Activated CD8-positive, alpha-beta memory T cell treated with anti-CD3 and anti-CD28 coated beads for 1 hour (primary cell): ENCODE results near the gene CCDC92.
"Not testable (repeated sequence)": the region's sequence is repeated elsewhere in the genome, so short reads cannot be mapped to it uniquely, and the experiment has no call there.

Experiments
- DNase-seq, 2 donors: peaks; one replicate each; pipeline ENCODE4 v3.0.0-alpha.2; 2020; ENCODE audit warnings: low read depth in 1 of 2; ENCODE audit errors: extremely low read depth in 1 of 2

Gene CCDC92

GRCh38 chr12:123950476-123951349 is 21.9 kb downstream of the CCDC92 start:
- no peak for DNase-seq

- DNase-seq, result no peak
Measured at GRCh38 chr12:123949770-123950165, 22.9 kb downstream of the CCDC92 start.

DNA sequence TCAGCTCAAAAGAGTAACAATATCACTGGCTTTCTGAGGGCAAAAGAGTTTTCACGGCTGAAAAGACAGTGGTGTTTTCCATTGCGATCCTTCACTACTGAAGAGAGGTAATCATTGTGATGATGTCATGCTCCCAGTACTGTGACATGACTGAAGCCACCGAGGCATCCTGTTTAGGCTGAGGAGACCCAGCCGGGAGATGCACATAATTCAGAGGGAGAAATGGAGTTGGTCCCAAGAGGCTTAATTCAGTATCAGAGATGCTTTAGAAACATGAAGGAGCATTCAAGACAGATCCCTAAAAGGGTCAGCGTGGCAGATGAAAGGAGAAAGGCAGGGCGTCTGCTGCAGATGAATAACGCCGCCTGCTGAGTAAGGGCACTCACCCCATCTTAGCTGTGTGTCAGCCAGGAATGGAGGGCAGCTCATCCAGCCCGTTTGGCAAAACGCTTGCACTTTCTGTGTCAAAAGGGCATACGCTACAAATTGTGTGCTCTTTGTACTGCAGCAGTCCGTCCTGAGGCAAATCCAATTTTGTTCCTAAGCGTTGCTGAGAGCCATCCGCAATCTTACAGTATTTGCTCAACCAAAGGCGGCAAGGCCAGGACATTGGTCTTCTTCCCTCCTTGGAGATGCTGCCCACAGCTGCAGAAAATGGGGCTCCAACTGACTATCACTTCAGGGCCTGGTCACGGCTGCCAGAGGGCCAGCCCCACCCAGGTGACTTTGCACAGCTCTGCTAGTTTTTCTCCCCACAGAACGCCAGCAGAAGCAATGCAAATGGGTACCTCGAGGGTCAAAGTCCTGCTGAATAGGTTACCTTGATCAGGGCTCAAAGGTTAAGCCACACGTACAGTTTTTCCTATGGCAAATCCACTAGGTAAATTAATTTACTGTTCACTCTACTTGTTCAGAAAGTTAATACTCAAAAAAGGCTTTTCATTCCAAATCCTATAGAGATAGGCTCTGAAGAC is 23.5 kb downstream of the CCDC92 start:
- no peak for DNase-seq

DNA sequence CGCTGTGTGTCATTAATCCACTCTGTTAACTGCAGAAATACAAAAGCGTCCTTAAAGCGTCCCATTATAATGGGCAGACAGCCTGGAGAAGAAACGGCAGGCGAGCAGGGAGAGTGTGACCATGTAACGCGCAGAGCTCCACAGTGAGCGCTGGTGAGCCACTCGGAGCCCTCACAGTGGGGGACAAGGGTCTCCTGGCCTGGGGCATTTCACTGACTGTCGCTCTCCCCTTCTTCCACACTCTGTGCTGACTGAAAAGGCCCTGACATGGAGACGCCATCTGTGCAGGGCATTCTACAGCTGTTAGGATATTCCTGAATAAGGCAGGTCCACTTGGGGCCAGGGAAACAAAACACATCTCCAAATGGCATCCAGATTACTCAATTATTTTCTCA is 24.2 kb downstream of the CCDC92 start:
- DNase-seq, result no peak

- DNase-seq, result not testable (repeated sequence)
Measured at GRCh38 chr12:123947531-123947930, 25.1 kb downstream of the CCDC92 start.

DNA sequence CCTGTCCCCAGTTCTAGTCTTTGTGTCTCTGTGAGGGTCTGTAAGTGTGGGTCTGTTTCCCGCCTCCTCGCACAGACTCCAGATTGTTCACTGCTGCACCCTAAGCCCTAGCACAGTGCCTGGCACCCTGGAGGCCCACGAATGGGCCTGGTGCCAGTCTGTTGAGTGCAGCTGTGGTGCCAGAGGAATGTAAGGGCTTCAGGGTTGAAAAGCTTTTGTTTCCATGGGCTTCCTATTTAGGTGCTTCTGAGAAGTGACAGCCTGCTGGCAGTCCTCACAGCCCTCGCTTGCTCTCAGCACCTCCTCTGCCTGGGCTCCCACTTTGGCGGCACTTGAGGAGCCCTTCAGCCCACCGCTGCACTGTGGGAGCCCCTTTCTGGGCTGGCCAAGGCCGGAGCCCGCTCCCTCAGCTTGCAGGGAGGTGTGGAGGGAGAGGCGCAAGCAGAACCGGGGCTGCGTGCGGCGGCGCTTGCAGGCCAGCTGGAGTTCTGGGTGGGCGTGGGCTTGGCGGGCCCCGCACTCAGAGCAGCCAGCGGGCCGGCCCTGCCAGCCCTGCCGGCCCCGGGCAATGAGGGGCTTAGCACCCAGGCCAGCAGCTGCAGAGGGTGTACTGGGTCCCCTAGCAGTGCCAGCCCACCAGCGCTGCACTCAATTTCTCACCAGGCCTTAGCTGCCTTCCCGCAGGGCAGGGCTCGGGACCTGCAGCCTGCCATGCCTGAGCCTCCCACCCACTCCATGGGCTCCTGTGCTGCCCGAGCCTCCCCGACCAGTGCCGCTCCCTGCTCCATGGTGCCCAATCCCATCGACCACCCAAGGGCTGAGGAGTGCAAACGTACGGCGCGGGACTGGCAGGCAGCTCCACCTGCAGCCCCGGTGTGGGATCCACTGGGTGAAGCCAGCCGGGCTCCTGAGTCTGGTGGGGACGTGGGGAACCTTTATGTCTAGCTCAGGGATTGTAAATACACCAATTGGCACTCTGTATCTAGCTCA is 25.8 kb downstream of the CCDC92 start:
- DNase-seq, result not testable (repeated sequence)

DNA sequence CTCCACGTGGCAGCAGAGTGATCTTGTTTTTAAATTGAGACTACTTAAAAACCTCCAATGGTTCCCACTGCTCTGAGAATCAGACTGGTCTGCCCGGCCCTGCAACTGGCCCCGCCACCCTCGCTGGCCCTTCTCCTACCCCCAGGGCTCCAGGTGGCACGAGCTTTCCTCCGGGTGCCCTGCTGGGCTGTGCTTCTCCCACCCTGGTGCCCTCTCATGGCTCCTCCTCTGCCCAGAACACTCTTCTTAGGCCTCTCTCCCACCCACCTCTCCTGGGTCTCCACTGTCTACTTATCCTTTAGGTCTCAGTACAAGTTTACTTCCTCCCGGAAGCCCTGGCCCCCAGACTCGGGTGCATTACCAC is 26.5 kb downstream of the CCDC92 start:
- no peak for DNase-seq

DNA sequence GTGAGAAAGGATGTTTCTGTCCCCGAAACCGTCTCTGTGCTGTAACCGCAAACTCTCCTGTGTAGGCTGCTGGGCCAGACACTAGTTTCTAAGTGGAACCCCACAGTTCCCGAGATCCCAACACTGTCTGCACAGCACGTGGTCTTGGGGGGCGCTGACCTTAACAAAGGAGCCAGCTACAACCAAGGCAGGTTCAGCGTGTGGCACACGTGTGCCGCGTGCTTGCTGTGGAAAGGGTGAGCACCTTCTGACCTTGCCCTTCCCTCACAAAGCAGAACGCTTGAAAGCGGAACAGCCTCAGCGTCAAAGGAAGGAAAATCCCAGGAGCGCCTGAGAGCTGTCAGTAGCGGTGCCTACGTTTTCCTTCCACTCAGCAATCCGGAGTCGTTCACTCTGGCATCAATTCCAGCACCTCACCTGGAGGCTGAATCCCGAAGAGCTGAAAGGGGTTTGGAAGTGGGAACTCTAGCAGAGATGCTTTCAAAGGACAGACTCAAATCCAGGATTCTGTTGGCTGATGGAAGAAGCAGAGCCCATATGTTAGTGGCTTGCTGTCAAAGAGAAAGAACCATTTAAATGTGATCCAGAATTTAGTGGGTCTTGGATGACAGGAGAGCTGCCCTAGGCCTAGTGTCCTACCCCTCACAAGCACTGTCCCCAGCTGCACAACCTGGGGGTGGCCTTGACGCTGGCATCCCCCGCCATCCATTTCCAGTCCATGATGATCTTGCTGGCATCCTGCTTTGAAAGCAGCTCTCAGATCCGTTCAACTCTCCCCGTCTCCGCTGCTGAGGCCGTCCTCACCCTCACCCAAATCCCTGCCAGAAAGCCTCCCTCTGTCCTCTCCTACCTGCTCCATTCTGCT is 27.1 kb downstream of the CCDC92 start:
- no peak for DNase-seq

GRCh38 chr12:123944696-123945095 is 27.9 kb downstream of the CCDC92 start:
- no peak for DNase-seq

GRCh38 chr12:123943816-123944215 is 28.8 kb downstream of the CCDC92 start:
- DNase-seq, result no peak

DNA sequence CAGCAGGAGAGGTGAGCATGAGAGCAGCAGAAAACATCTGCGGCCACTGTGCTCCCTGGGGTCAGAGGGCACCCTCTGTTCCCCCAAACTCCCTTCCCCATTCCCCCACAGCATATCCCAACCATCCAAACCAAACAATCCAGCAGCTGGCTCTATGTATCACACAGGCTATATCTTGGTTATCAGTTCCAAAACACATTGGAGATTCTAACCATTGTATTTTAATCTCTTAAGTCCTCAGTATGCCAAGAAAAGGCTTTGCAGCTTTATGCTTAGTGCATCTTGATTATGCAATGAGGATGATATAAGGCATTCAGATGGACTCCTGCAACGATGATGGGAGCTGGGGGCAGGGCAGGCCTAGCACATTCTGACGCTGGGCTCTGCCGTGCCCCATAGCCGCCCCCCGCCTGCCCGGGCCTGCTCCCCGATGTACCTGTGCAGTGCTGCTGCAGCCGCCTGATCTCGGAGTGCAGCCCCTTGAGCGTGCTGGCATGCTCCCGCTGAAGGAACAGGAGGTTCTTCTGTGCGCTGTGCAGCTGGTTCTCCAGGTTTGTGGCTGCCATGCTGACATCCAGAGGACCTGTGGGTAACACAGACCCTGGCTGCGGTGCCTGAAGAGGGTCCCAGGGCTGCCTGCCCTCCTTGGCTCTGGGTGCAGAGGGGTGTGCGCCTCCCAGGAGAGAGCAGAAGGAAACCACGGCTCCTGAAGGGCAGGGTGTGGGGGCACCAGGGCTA is 29.6 kb downstream of the CCDC92 start:
- no peak for DNase-seq

DNA sequence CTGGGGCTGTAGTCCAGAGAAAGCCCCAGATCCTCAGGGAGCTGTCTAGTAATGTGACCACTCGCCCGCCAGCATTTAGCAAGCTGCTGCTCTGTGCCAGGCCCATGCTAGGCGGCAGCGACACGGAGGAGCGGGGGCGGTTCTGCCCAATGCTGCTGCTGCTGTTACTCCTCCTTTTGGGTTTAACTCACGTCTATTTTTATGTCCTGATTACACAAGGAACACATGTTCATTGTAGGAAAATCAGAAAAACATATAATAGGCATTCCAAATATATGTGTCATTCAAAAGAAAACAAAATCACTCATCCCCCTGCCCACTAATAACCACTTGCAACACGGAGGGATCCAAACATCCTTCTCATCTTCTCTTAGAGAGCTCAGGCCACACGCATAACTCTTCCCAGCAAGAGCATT is 30.4 kb downstream of the CCDC92 start:
- no peak for DNase-seq

- no peak for DNase-seq
Measured at GRCh38 chr12:123941624-123942237, 30.9 kb downstream of the CCDC92 start.

DNA sequence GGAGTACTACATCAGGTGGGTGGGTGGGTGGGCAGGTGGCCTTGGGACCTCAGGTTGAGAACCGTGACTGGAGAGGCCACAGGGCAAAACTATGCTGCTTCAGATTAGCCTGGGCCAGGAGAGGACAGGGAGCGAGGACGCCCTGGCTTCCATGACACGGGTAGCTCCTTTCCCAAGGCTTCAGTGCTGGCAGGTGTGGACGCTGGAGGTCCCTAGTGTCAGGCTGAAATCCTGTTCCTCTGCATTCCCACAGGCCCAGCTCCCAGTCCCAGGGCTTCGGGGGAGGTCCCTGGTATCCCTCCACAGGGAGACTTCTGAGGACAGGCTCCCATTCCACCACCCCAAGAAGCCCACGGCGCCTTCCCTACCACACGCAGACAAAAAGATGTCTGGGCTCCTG is 31.6 kb downstream of the CCDC92 start:
- no peak for DNase-seq

DNA sequence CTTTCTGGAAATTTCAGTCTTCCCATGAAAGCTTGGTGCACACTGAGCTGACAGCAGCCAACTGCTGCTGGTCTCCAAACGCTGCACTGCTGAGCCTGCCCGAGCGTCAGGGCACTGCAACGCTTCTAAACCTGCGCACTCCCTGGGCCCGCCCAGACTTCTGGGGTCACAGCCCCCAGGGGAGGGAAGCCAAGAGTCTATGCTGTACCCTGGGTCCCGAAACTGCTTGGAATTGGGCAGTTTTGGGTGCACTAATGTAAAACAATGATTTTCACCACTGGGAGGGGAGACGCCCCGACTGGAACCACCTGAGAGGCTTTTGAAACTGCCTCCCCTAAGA is 32.0 kb downstream of the CCDC92 start:
- DNase-seq, result no peak

GRCh38 chr12:123939716-123940626 is 32.7 kb downstream of the CCDC92 start:
- DNase-seq, result no peak

- no peak for DNase-seq
Measured at GRCh38 chr12:123938679-123939480, 33.8 kb downstream of the CCDC92 start.
